HL-60/S4 (cell line): Measurements from ENCODE around the gene ZBED4.
"Not testable (repeated sequence)": the region's sequence is repeated elsewhere in the genome, so short reads cannot be mapped to it uniquely, and the experiment has no call there.

Experiments
- in situ Hi-C: fragments of 300-500 bp; cut with MboI; formaldehyde crosslinking; loops from 2 replicates; pipeline ENCODE4 v1.14.3; 2022; ENCODE audit warnings: low sequenced_read_pairs

ZBED4 gene

GRCh38 chr22:49826603-49827270 is 26.9 kb upstream of the ZBED4 start:
- in situ Hi-C loops, result no loop called here

GRCh38 chr22:49827271-49827852 is 26.3 kb upstream of the ZBED4 start:
- in situ Hi-C loops, result no loop called here

- in situ Hi-C loops, result no loop called here
Observed at GRCh38 chr22:49827853-49828598, 25.6 kb upstream of the ZBED4 start, which contains the start of gene BRD1. TSS of gene BRD1 (minus strand) at chr22:49827873. CDS start at chr22:49824317, 3,556 bp downstream.

GRCh38 chr22:49828599-49828965 is 25.1 kb upstream of the ZBED4 start:
- in situ Hi-C loops, result no loop called here

GRCh38 chr22:49829044-49829853 is 24.4 kb upstream of the ZBED4 start:
- in situ Hi-C loops, result no loop called here

GRCh38 chr22:49833340-49834007 is 20.2 kb upstream of the ZBED4 start:
- in situ Hi-C loops, result no loop called here

GRCh38 chr22:49838771-49839717 is 14.6 kb upstream of the ZBED4 start:
- in situ Hi-C loops, result no loop called here

- in situ Hi-C loops, result no loop called here
Observed at GRCh38 chr22:49845241-49845640, 8.4 kb upstream of the ZBED4 start.

GRCh38 chr22:49845666-49846459 is 7.8 kb upstream of the ZBED4 start:
- in situ Hi-C loops, result no loop called here

- in situ Hi-C loops, result no loop called here
Observed at GRCh38 chr22:49847751-49848689, 5.6 kb upstream of the ZBED4 start.

- in situ Hi-C loops, result no loop called here
Observed at GRCh38 chr22:49848690-49849160, 4.9 kb upstream of the ZBED4 start.

GRCh38 chr22:49849161-49850020 is 4.3 kb upstream of the ZBED4 start:
- in situ Hi-C loops, result no loop called here

GRCh38 chr22:49850021-49850911 is 3.4 kb upstream of the ZBED4 start:
- in situ Hi-C loops, result no loop called here

GRCh38 chr22:49850959-49851802 is 2.5 kb upstream of the ZBED4 start:
- in situ Hi-C loops, result no loop called here

- in situ Hi-C loops, result not testable (repeated sequence)
Observed at GRCh38 chr22:49852568-49852897, 1.1 kb upstream of the ZBED4 start.
